Peyer's patch (tissue), 4 donors: ENCODE data around the gene CEND1. TPM values are rescaled to one million over a fixed set of nuclear protein-coding genes. Genes with fewer than 3 reads are reported as not detected.

Experiments
- small RNA-seq, 2 donors: library from RNA; depleted of rRNA; stranded (forward); fragments of <200 nt; gene quantifications; one replicate each; pipeline ENCODE3, GENCODE V24; 2016
- total RNA-seq, 4 donors: library from RNA; depleted of rRNA; stranded (reverse); fragments of >200 nt; gene quantifications; one replicate each; pipeline ENCODE4 v1.1.0, GENCODE V29; 2016

CEND1 gene
- total RNA-seq, 4 donors from 2014 or later: not detected

Small RNA genes within 50 kb of the gene (small RNA-seq; reads per million reads assigned to genes)
- gene SNORA52: 0 reads per million in 2 donors

Other genes with a start within 250 kb of the CEND1 start
- gene LMNTD2, start 229.4 kb downstream of the CEND1 start, total RNA-seq: 10 to 100 TPM in 3 of 4 donors, 1 to 10 TPM in 1; 6.6 to 32.9 (median 14.1) TPM
- gene RASSF7, start 229.1 kb downstream of the CEND1 start, total RNA-seq: 100 to 1,000 TPM in 3 of 4 donors, 10 to 100 TPM in 1; 80.9 to 340 (median 172) TPM
- gene PHRF1, start 213.6 kb downstream of the CEND1 start, total RNA-seq: 10 to 100 TPM; 48.4 to 88.0 (median 57.8) TPM
- gene IRF7, start 174.1 kb downstream of the CEND1 start, total RNA-seq: 10 to 100 TPM; 28.1 to 80.9 (median 58.4) TPM
- 1,000 to 10,000 TPM in 3 of 4 donors, 10 to 100 TPM in 1; 77.6 to 1,696 (median 1,274) TPM for gene CDHR5, start 165.1 kb downstream of the CEND1 start, total RNA-seq
- gene SCT, start 162.9 kb downstream of the CEND1 start, total RNA-seq: 10 to 100 TPM in 1 of 4 donors, not detected in 3; 12.6 TPM
- gene DRD4, start 152.8 kb downstream of the CEND1 start, total RNA-seq: 1 to 10 TPM in 2 of 4 donors, not detected in 2; 1.6 to 3.0 TPM
- 10 to 100 TPM; 14.9 to 56.2 (median 47.0) TPM for gene DEAF1, start 94.9 kb downstream of the CEND1 start, total RNA-seq
- gene TMEM80, start 94.3 kb downstream of the CEND1 start, total RNA-seq: 10 to 100 TPM; 10.7 to 58.9 (median 44.5) TPM
- gene EPS8L2, start 83.9 kb downstream of the CEND1 start, total RNA-seq: 100 to 1,000 TPM; 258 to 710 (median 672) TPM
- gene TALDO1, start 42.6 kb downstream of the CEND1 start, total RNA-seq: 100 to 1,000 TPM; 140 to 175 (median 149) TPM
- gene GATD1, start 12.6 kb downstream of the CEND1 start, total RNA-seq: 10 to 100 TPM; 47.6 to 81.7 (median 52.9) TPM
- gene SLC25A22, start 8.2 kb upstream of the CEND1 start, total RNA-seq: 10 to 100 TPM; 14.2 to 22.0 (median 16.6) TPM
- 10 to 100 TPM; 29.1 to 83.3 (median 70.2) TPM for gene PIDD1, start 15.1 kb upstream of the CEND1 start, total RNA-seq
- 1,000 to 10,000 TPM in 1 of 4 donors, 100 to 1,000 TPM in 3; 261 to 1,717 (median 510) TPM for gene RPLP2, start 19.9 kb upstream of the CEND1 start, total RNA-seq
- 100 to 1,000 TPM in 3 of 4 donors, 10 to 100 TPM in 1; 71.8 to 254 (median 163) TPM for gene PNPLA2, start 28.8 kb upstream of the CEND1 start, total RNA-seq
- gene CRACR2B, start 37.8 kb upstream of the CEND1 start, total RNA-seq: 100 to 1,000 TPM in 3 of 4 donors, 10 to 100 TPM in 1; 44.0 to 175 (median 110) TPM
- gene CD151, start 42.9 kb upstream of the CEND1 start, total RNA-seq: 100 to 1,000 TPM; 102 to 277 (median 237) TPM
- 10 to 100 TPM; 37.8 to 67.1 (median 44.8) TPM for gene POLR2L, start 52.4 kb upstream of the CEND1 start, total RNA-seq
- gene TSPAN4, start 52.8 kb upstream of the CEND1 start, total RNA-seq: 10 to 100 TPM; 20.0 to 52.1 (median 38.4) TPM
- 10 to 100 TPM; 50.6 to 72.6 (median 57.2) TPM for gene CHID1, start 120.7 kb upstream of the CEND1 start, total RNA-seq
- gene AP2A2, start 135.8 kb upstream of the CEND1 start, total RNA-seq: 100 to 1,000 TPM; 103 to 383 (median 136) TPM
- not detected for gene MUC6, start 246.6 kb upstream of the CEND1 start, total RNA-seq